Measurements from ENCODE around the gene H19.

GRCh38 chr11:1949302-1949701 is 48.3 kb downstream of the H19 start:
- TF ChIP-seq, protein P1, sequence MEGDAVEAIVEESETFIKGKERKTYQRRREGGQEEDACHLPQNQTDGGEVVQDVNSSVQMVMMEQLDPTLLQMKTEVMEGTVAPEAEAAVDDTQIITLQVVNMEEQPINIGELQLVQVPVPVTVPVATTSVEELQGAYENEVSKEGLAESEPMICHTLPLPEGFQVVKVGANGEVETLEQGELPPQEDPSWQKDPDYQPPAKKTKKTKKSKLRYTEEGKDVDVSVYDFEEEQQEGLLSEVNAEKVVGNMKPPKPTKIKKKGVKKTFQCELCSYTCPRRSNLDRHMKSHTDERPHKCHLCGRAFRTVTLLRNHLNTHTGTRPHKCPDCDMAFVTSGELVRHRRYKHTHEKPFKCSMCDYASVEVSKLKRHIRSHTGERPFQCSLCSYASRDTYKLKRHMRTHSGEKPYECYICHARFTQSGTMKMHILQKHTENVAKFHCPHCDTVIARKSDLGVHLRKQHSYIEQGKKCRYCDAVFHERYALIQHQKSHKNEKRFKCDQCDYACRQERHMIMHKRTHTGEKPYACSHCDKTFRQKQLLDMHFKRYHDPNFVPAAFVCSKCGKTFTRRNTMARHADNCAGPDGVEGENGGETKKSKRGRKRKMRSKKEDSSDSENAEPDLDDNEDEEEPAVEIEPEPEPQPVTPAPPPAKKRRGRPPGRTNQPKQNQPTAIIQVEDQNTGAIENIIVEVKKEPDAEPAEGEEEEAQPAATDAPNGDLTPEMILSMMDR (IDR thresholded peaks at IDR 0.05) = no peak
- no peak for TF ChIP-seq POLR2A (IDR thresholded peaks at IDR 0.05)

Data from ovary (tissue), 3 donors.